NCI-H128 (cell line): ENCODE results near the gene SLC34A3.
A peak's percentile ranks its signal among the peaks of the same experiment; 100 is the strongest.
"Not testable (repeated sequence)": the region's sequence is repeated elsewhere in the genome, so short reads cannot be mapped to it uniquely, and the experiment has no call there.

Experiments used
- DNase-seq: peaks from one replicate; lab custom pipeline; 2025; ENCODE audit not compliant: unreplicated experiment; lab: John Stamatoyannopoulos, UW

SLC34A3 gene

DNA sequence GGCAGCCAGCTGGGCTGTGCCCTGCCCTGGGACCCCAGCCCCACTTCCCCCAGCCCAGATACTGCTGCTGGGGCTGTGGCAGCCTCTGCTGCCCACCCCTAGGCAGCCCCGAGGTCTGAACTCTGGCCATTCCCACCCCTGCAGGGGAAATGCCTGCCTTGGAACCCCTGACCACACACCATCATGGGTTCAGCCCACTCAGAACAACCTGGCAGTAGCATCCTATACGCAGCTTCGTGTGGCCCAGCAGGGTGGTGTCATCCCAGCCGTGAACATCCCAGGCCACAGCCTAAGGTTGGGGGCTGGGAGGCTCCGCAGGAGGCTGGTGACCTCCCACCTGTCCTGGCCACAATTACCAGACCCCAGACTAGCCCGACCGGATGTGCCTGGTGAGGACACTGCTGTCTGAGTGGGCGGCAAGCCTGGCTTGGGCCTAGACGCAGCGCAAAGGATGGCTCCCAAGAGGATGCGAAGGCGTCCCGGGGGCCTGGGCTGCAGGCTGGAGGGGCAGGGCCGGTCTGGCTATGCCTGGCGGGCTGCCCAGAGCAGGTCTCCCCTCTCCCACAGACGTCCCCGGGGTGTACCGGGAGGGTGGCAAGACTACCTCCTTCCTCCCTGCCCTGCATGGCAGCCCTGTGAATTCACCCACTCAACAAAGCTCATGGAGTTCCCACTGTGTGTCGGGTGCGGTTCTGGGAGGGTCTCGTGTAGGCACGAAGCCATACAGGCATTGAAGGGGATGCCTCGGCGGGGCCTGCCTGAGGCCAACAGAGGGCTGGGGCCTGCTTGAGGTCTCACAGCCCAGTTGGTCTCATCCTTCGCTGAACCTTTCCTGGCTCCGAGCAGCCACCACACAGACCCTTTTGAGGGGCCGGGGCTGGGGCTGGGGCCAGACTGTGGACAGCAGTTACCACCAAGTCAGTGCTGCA lies 1.5 kb upstream of the SLC34A3 start:
- DNase-seq: no peak

DNA sequence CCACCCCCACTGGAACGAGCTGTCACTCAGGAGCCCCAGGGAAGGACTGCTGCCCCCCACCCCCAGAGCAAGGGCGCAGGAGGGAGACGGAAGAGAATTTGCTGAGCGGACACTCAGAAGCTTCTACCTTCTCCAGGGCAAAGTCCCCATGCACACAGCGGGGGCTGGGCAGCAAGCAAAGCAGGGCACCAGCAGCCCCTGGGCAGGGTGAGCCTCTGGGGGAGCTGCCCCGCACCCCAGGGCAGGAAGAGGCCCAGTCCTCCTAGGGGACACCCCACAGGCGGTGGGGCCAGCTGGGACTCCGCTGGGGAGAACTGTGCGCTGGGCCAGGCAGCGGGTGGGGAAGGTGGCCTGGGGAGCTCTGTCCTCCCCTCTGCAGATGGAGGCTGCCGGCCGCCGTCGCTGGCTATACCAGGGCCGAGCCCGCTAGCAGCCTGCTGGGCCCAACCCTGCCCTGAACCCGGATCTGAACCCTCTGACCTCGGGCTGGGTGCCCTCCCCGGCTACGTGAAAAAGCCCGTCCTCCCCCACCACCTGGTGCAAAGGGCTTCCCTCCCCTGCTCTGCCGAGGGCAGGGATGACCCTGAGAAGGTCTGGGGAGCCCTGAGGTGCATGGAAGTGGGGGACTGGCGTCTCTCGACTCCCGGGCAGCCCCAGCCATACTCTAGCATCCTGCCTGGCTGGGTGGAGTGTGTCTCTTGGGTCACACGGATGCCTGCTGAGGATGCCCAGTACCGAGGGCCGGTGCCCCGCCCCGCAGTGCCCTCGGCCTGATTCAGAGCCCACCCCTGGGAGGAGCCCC lies 597 bp upstream of the SLC34A3 start:
- DNase-seq: no peak

DNA sequence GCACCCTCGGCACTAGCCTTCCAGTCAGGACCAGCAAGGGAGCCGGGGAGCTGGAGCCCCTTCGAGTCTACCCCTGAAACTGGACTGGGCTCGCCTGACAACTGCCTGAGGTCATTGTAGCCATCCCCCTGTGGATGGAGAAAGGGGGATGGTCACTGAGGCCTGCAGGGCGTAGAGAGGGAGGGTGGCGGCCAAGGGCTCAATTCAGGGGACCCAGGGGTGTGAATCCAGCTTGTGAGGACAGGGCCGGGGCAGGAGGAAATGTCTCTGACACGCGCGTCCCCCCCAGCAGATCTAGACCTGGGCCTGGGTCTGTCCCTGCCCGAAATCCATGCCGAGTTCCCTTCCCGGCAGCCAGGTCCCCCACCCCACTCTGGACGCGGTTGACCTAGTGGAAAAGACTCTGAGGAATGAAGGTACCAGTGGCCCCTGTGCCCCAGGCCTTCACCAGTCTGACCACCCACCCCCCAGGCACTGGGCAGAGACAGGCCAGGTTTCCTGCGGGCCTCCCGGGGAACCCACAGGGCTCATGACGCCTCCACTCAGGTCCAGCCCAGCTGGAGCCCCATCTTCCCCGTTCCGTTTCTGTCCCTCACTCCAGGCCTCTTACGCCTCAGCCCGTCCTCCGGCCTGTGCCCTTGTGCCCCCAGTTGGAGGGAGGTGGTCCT lies 805 bp downstream of the SLC34A3 start:
- no peak for DNase-seq

DNA sequence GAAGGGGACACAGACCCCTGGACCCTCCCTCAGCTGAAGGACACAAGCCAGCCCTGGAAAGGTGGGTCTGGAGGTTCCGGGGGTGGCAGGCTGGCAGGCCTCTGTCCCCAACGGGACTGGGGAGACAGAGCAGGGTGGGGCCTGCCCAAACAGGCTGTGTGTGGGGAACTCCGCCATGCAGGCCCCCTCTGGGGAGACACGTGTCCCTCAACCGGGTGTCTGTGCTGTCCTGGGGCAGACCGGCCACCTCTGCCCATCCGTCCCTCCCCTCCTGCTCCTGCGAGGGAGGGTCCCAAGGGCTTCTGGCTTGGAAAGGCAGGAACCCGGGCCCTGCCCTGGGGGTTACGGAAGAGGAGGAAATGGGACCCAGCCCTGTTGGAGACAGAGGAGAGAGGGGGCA lies 1.4 kb downstream of the SLC34A3 start:
- no peak for DNase-seq

DNA sequence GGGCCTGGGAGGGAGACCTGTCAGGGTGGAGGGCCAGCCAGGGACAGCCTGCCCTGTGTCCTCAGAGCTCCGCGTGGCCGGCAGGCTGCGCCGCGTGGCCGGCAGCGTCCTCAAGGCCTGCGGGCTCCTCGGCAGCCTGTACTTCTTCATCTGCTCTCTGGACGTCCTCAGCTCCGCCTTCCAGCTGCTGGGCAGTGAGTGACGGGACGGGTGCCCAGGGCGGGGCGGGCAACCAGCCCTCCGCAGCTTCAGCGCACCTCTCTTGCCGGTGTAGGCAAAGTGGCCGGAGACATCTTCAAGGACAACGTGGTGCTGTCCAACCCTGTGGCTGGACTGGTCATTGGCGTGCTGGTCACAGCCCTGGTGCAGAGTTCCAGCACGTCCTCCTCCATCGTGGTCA lies 1.8 kb downstream of the SLC34A3 start:
- no peak for DNase-seq

DNA sequence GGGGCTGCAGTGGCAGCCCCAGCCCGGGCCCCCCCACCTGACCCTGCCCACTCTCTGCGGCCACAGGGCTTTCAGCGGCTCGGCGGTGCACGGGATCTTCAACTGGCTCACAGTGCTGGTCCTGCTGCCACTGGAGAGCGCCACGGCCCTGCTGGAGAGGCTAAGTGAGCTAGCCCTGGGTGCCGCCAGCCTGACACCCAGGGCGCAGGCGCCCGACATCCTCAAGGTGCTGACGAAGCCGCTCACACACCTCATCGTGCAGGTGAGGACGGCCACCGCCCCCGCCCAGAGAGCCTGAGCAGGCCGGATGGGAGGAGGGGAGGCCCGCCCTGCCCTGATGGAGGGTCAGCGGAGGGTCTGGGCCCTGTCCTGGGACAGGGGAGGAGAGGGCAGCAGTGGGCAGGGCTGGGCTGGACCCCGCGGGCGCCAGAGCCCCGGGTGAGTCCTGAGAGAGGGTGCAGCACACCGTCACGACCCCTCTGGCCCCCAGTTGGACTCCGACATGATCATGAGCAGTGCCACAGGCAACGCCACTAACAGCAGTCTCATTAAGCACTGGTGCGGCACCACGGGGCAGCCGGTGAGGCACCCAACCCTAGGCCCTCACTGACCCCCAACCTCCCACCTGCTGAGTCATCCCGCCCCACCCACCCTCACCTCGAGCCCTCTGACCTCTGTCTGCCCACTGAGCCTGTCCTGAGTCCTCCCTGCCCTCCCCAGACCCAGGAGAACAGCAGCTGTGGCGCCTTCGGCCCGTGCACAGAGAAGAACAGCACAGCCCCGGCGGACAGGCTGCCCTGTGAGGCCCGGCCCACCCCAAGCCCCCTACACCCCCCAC lies 2.7 kb downstream of the SLC34A3 start:
- DNase-seq: no peak

DNA sequence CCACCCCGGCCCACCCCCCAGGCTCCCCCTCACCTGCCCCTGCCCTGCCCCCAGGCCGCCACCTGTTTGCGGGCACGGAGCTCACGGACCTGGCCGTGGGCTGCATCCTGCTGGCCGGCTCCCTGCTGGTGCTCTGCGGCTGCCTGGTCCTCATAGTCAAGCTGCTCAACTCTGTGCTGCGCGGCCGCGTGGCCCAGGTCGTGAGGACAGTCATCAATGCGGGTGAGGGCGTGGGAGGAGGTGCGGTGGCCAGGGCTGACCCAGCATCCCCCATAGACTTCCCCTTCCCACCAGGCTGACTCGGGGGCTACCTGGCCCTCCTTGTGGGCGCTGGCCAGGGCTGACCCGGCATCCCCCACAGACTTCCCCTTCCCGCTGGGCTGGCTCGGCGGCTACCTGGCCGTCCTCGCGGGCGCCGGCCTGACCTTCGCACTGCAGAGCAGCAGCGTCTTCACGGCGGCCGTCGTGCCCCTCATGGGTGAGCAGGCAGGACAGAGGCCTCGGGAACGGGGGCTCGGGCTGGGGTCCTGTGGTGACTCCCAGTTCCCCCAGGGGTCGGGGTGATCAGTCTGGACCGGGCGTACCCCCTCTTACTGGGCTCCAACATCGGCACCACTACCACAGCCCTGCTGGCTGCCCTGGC lies 3.5 kb downstream of the SLC34A3 start:
- no peak for DNase-seq

DNA sequence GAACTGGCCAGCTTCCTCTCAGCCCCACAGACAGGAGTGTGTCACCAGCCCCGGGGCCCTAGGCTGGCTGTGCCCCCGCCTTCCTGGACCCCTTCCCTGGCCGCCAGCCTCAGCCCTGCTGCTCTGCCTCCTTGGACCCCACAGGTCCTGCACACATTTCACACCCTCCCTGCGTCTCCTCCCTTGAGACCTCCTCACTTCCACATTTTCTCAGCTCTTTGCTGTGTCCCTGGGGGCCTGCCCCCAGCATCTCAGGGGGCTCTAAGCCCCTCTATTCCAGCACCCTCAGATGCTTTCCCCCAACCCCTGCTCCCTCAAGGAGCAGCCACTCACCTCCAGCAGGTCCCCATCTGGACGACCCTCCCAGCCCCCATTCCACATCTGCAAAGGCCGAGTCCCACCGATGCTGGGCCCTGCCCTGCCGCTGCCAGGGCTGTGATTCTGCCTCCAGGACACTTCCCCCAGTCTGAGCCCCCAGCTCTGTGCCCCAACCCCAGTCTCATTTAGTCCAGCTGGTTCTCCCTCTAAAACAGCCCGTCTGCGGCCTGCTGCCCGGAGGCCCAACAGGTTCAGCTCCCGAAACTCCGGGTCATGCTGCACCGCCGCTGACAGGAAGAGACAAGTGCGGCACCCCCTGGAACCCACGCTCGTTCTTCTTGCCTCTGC lies 4.2 kb downstream of the SLC34A3 start:
- no peak for DNase-seq

DNA sequence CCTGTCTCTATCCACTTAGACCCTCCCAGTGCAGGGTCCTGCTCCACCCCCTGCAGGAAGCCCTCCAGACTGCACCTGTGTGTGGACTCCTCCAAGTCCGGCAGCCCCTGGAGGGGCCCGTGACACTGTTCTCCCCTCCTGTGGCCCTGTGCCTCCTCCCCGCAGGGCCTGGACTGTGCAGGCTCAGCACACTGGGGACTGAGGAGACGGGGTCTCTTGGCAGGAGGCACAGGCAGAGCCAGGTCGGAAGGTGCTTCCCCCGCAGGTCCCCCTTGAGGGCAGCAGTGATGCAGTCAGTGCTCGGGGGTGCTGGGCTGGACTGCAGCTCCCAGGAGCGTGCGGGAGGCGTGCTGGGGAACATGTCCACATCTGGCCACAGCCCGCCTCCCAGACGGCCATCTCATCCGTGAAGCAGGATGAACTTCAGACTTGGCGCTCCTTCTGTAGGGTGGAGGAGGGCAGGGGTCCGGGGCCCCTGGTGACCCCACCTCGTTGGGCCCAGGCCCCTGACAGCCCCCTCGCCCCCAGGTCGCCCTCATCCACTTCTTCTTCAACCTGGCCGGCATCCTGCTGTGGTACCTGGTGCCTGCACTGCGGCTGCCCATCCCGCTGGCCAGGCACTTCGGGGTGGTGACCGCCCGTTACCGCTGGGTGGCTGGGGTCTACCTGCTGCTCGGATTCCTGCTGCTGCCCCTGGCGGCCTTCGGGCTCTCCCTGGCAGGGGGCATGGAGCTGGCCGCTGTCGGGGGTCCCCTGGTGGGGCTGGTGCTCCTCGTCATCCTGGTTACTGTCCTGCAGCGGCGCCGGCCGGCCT lies 4.9 kb downstream of the SLC34A3 start:
- DNase-seq: no peak

DNA sequence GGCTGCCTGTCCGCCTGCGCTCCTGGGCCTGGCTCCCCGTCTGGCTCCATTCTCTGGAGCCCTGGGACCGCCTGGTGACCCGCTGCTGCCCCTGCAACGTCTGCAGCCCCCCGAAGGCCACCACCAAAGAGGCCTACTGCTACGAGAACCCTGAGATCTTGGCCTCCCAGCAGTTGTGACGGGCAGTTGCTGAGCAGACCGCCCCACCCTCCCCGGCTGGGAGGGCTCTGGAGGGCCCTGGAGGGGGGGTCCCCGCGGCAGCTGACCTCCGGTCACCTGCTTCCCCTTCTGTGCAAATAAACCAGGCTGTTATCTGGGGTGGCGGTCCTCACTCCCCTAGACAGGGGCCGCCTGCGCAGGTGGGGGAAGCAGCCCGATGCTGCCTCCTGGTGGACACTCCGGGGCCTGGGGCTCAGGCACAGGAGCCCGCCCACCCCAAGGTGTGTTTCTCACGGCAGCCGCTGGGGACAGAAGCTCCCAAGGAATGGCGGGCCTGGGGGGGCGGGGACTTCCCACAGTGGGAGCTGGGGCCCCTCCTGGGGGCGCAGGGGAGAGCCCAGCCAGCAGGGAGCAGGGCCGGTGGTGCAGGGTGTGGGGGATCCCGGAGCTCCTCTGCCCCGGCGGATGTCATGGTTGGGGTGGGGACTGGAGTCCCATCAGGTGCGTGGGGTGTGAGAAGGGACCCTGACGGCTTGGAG lies 5.7 kb downstream of the SLC34A3 start:
- DNase-seq: peak; percentile 81

DNA sequence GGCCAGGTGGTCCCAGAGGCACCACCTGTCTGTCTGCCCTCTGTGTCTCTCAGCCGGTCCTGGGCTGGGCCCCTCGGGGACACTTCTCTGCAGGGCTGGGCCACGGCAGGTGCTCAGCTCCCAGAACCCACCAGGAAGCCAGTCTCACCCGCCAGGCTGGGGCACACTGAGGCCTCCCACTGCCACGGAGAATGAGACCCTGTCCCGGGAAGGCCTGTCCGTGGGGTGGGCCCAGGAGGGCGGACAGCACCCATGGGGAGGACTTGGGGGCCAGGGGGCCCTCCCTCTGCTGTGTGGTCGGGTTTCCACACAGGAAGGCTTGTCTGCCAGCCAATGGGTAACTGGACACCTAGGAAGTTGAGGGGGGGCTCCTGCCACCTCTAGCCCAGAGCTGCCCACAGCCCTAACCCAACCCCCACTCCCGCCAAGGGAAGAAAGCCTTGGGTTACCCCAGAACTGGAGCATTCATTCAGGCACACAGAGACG lies 6.3 kb downstream of the SLC34A3 start:
- peak; percentile 31 for DNase-seq

DNA sequence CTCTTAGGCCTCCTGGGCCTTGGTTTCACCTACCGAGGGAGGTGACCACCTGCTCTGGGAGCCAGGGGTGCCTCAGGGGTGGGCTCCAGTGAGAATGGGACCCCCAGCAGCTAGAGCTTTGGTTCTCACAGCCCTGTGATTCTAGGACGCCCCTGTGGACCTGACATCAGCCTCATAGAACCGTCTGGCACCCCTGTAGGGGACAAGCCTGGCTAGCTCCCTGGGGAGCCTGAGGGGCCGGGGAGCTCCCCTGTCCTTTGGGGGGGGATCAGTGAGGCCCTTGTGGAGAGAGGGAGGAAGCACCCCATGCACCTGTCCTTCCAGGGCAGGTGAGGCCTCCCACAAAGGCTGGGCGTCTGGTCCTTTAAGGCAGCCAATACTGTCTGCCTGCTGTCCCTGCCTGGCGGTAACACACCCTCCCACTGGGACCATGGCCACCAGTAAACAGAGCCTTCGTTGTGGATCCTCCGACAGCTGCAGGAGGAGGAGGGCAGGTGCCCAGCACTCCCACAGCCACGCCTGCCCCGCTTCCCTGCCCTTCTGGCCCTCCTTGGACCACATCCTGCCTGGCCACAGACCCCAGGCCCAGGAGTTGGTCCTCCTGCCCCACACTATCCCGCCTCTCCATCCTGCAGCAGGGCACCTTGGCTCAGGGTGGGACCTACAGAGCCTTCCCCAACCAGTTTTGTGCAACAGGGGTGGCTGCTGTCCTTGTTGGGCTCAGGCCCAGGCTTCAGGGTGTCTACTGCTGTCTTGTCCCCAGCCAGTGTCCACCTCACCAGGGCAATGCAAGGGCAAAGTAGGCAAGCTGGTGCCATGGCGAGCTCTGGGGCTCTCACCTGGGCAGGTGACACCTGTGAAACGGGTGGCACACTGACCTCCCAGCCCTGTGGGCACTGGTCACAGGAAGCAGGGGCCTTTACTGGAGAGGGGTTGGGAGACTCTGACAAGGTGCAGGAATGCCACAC lies 7.3 kb downstream of the SLC34A3 start:
- DNase-seq: no peak

DNA sequence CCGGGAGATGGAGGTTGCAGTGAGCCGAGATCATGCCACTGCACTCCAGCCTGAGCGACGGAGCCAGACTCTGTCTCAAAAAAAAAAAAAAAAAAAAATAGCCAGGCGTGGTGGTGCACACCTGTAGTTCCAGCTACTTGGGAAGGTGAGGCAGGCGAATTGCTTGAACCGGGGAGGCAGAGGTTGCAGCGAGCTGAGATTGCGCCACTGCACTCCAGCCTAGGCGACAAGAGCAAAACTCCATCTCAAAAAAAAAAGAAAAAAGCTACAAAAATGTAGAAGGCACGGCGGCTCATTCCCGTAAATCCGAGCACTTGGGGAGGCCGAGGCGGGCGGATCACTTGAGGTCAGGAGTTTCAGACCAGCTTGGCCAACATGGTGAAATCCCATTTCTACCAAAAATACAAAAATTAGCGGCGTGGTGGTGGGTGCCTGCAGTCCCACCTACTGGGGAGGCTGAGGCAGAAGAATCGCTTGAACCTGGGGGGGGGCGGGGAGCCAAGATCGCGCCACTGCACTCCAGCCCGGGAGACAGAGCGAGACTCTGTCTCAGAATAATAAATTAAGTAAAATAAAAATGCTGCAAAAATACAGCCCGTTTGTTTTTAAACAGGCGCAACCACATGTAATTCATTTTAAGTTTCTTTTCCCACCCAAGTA lies 9.0 kb downstream of the SLC34A3 start:
- not testable (repeated sequence) for DNase-seq

DNA sequence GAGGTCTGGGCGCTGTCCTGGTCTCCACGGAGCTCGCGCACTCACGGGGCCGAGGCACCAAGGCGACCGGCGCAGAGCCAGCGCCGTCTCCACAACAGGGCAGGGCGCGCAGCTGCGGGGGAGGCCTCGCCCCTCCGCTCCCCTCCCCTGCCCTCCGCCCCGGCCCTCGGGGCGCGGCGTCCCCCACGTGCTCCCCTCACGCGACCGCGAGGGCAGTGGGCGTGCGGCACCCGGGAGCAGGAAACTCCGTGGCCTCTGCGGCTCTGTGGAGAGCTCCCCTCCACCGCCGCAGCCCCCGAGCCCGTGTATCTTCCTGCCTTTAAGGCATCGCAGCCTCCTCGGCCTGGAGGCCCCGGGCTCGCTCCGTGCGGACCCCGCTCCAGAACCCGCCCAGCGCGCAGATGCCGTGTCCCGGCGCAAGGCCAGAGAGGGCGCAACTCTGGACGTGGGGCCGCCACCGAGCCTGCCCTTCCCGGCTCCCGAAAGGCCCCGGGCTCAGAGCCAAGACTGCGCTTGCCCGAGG lies 9.7 kb downstream of the SLC34A3 start:
- DNase-seq: peak; percentile 49

DNA sequence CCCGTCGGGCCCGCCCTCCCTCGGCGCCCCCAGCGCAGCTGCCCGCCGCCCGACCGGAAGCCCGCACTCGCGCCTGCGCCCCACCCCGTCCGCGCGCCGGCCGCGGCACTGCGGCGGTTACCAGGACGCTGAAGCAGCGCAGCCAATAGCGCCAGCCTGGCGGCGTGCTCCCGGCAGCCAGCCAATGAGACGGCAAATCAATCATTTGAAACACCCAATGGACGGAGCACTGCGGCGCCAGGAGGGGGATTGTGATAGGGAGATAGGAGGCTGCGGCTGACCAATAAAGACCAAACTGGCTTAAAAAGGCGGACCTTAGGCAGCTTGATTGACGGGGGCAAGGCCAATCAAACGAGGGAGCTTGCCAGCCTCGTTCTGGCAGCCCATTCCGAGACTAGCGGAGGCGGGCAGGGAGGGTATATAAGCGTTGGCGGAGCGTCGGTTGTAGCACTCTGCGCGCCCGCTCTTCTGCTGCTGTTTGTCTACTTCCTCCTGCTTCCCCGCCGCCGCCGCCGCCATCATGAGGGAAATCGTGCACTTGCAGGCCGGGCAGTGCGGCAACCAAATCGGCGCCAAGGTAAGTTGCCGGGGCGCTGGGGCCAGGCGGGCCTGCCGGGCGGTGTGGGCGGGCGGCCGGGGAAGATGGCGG lies 10.3 kb downstream of the SLC34A3 start, which contains the start of gene TUBB4B:
TSS of gene TUBB4B (plus strand) at position 447 of the 649 bp plus-strand sequence. CDS start at position 521, 74 bp downstream.
- DNase-seq: peak; percentile 99
